GM18951 (cell line): ENCODE data around the gene PPFIBP2.

Experiments
- POLR2A ChIP-seq: IDR thresholded peaks from 4 replicates; pipeline ENCODE4 v1.6.1; 2011; ENCODE audit warnings: mild to moderate bottlenecking; ENCODE audit not compliant: insufficient read length, insufficient read depth; ENCODE audit errors: extremely low read depth
- in situ Hi-C: fragments of 300-500 bp; cut with MboI; formaldehyde crosslinking; loops from one replicate; pipeline ENCODE4 v1.12.0; 2022; ENCODE audit warnings: low sequenced_read_pairs, mixed read lengths, inconsistent platforms; ENCODE audit not compliant: unreplicated experiment

PPFIBP2 gene

DNA sequence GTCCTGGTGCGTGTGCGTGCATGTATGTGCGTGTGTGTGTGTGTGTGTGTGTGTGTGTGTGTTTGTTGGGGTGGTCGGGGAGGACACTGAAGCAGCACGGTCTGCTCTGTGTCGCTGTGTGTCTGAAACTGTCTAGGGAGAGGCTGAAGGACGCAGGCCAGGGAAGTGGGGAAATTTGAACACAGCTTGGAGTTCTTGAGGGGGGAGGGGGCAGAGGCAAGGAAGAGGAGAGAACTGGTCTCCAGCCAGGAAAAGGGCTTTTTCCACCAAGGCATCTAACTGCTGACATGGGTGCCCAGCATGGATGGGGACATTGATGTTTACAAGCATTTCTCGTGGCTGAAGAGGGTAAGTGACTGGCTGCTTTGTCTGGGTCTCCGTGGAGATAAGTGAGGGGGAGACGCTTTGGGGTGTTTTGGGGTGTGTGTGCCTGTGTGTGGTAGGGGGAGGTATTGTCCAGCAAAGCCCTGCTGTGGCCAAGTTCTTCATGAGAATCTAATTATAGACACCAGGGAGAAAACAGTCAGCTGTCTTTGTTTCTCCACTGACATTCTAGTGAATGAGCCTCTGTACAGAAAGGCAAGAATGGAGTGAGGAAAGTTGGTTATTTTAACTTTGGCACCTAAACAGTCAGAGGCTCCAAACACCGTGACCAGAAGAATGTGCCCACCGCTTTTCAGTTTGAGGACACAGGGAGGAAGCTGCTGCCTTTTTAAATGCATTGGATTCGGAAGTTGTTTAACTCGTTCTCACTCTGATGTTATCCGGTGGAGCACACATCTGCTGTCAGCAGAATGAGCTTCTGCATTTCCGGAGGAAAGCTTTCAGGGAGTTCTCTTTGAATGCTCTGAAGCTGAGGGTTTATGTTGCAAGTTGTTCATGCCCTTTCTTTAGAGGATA is 63.7 kb downstream of the PPFIBP2 start:
- in situ Hi-C loops, result no loop called here
- no peak for TF ChIP-seq POLR2A

DNA sequence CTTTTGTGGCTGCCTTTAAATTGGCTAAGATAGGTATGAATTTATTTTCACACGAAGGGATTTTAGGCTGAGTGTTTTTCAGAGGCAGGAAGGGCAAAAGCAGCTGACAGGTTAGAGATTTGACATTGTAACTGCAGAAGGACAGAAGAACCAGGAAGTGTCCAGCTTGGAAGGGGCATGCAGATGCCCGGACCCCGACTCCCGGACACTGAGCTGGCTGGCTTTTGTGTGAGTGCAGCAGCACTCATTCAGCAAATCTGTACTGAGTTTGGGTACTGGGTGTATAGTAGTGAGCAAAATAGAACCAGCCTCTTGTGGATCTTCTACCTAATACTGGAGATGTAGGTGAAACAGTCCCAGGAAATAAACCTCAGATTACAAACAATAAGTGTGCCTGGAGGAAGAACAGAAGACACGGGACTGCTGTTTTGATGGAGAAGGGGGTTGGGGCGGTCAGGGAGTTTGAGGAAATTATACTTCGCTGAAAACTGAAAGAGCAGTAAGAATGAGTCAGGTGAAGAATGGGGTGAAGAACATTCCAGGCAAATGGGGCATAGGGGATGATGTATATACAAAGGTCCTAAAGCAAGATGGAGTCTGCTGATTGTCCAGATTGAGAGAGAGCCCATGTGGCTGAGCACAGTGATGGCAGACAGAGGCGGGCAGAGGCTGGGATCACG is 64.6 kb downstream of the PPFIBP2 start:
- no peak for TF ChIP-seq POLR2A
- in situ Hi-C loops, result no loop called here

DNA sequence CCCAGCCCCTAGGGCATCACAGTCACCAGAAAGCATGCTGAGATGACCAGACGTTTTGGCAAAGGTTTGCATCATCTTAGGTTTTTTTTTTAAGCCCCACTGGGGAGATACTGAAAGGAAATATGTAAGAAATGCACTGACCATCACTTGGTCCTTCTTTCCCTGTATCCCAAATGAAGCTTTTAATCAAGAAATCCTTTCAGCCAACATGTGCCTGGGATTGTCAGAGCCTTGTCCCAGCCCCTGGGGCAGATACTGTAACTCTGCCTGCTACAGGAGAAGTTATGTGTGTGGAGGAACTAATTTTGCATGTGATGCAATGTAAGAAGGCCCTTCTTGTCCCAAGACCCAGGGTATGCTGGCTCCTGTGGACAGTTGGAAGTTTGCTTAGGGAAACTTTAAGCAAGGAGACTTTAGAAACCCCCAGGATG is 65.6 kb downstream of the PPFIBP2 start:
- in situ Hi-C loops, result no loop called here
- no peak for TF ChIP-seq POLR2A

DNA sequence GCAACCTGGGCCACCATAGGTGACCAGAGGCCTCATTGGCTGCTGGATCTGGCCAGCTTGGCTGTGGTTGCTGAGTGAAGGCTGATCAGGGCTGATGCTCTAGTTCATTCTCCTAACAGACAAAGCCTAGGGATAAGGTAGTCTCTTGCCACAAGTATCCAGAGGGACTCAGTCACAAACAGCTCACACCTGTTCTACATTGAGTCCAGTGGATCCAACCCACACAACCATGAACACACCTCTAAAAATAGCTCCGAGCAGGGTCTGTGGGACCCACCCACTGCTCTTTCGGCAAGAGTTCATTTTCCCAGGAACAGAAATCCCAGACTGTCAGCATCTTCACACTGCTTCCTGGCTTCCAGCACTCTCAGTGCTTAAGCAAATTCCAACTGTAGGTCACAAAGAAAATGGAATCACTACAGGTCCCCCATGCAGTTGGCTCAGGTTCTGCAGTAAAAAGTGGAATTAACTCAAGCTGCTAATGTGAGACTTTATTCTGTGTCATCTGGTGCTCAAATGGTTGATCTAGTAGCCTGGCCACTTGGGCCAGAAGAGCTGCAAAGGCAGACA is 67.3 kb downstream of the PPFIBP2 start:
- in situ Hi-C loops, result no loop called here

DNA sequence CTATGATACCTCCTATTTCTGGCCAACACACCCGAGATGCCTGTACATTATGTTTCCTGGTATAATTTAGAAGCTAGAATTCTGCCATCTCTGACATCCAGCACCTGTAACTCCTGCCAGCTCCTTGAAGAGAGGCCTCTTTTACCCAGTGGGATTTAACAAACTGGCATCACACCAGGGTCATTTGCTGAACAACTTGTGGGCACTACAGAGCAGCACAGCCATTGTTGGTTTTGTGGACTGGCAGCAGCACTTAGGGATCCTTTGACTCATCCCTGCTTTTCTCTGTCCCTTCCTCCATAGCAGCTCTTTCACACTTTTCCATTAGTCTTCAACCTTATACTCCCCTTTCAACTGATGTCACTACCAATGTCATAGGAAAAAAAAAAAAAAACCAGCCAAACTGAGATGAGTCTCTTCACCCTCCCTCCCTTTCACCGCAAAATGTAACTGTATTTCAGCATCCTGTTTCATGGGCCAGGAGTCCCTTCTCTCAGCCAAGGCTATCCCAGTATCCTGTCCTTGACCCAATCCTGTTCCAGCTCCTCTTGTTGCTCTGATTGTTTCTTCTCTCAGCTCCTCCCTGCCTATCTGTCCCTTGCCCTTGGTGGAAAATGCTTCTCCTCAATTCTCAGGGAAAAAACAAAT is 68.7 kb downstream of the PPFIBP2 start:
- TF ChIP-seq POLR2A, result no peak
- in situ Hi-C loops, result no loop called here

More for the DNA sequence above, 67.3 kb downstream of the PPFIBP2 start:
- TF ChIP-seq POLR2A, result no peak

DNA sequence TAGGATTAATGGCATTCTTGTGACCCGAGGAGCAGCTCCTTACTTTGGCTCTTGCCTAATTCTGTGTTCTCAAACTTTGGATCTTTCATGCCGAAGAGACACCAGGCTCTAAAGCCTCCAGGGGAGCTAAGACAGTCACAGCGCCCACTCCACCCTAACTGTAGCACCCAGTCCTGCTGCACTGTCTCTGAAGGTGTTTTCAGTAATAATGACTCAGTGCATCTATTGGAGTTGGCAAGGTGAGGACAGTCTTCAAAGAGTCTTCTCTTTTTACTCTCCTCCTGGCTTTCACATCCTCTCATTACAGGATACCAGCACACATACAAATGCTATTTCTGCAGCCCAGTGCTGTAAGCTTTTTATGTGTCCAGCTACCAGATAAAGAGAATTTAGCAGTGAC is 69.4 kb downstream of the PPFIBP2 start:
- in situ Hi-C loops, result no loop called here
- no peak for TF ChIP-seq POLR2A

DNA sequence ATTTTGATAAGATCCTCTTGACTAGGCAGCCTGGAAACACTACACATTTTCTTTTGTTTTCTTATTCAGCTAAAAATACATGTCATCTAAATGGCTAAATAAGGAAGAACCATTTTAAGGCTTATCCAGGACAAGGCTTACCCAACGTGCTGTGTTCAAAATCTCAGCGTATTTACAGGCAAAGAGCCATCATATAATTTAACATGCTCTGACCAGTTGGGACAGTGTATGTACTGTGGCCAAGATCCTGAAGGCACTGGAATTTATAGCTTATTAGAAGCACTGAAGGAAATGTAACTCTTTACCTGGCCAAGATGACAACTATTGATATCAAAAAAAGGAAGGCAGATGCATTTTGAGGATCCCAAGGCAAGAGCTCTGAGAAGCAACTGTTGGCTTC is 71.1 kb downstream of the PPFIBP2 start:
- in situ Hi-C loops, result no loop called here
- no peak for TF ChIP-seq POLR2A

DNA sequence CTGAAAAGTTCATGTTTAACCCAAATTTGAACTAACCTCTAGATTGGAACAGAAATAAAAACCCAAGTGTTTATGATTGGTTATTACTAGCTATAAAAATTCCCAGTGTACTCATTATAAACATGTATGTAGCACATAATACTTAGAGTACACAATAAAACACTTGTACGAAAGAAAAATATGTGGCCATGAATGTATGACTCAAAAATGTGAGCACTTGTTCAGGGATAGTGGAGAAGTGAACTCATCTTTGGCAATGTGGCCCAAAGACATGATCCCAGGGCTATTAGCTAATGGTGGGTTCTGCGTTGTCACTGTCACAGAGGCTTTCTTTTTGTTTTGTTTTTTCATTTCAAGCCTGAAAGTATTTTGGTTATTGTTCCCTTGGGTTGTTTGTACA is 72.0 kb downstream of the PPFIBP2 start:
- TF ChIP-seq POLR2A, result no peak
- in situ Hi-C loops, result no loop called here

DNA sequence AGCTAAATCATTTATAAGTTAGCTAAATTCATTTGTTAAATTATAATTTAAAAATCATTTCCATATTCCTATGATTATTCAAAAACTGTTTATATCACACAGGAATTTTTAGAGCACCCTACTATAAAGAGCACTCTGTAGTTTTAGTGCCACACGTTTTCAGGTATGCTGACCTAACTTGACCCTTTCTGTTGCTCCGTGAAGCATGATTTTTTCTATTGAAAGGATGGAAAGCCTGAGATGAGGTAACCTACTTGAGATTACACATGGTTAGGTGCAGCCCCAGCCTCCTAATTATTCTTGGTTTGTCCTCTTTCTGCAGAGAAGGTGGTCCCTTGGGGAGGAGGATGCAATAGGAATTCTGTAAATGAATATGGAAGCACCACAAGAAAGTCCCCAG is 72.6 kb downstream of the PPFIBP2 start:
- TF ChIP-seq POLR2A, result no peak

DNA sequence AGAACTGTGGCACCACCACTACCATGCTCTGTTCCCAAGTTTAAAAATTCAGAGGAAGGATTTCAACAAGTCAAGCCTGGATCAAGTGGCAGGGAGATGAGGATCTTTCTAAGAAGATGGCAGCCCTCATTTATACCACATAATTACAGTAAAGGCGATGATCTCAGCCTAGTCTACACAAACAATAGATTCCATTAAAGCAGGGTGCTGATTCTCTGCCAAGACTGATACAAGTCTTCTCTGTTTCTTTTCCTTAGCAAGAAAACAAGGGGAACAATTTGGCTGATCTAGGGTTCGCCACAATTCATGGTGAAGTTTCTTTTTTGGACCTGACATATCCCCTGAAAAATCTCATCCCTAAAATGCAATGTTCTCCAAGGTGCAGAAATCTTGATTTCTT is 73.9 kb downstream of the PPFIBP2 start:
- no peak for TF ChIP-seq POLR2A
- in situ Hi-C loops, result no loop called here

More for the DNA sequence above, 72.6 kb downstream of the PPFIBP2 start:
- in situ Hi-C loops, result no loop called here

DNA sequence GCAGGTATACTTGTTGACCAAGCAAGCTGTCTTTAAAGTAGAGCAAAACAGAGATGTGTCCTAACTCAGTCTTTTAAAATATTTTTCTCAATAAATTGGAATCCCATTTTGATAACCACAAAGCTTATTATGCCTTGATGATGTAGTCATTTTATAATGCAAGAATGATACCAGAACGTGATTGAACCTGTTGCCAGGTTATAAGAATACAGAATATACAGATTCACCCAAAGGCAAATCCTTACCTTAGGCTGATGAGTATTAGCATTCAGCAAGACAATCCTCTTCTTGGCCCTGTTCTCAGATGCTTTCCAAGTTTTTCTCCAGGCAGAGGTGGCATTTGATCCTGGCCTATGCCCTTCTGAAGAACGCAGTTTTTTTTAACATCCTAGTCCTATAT is 76.1 kb downstream of the PPFIBP2 start:
- TF ChIP-seq POLR2A, result no peak
- in situ Hi-C loops, result no loop called here

DNA sequence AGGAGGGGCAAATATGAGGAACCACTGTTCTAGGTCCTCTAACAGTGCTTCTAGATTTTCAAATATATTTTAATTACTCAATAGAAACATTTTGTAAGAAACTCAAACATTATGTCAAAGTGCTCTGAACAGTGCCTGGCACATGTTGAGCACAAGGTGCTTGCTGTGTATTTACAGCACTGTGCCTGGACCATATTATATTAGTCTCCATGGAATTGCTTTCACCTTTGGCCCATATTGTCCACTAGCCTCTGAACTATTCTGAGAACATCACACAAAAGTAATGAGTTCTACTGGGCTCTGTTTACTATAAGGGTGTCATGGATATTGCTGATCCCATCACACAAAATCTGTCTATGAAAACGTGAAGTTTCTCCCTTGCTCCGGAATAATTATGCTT is 76.7 kb downstream of the PPFIBP2 start:
- in situ Hi-C loops, result no loop called here
- TF ChIP-seq POLR2A, result no peak

DNA sequence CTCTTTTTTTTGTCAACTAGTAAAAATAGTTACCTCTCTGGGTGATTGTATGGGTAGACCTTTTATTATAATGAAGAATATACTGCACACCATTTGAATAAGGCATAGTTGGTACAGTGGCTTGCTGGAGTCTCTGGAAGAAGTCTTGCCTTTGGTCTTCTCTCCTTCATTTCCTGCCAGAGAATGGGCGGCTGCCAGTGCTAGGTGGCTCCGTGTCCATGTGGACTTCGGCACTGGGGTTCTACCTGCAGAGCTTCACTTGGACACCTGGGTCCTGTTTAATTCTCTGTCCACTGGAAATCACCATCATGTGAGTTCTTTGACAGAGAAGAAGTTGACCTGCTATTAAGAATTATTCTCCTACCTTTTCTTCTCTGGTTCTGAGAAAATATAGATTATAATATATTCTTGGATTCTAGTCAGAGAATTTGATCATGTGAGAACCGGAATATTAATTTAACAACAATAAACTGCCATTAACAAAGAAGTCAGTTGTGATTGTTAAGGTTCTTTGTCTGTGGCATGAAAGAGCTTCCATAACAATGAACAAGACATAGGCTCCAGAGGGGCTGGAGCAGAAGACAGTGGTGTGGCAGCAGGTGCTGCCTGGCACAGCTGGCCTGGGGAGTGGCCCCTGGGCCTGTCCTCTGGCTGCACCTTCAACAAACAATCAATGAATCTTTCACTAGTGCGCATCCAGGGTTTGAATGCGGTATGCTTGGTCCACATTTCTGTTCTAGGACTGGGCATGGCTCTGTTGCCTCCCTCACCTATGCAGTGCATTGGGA is 77.5 kb downstream of the PPFIBP2 start:
- in situ Hi-C loops, result no loop called here
- TF ChIP-seq POLR2A, result no peak

DNA sequence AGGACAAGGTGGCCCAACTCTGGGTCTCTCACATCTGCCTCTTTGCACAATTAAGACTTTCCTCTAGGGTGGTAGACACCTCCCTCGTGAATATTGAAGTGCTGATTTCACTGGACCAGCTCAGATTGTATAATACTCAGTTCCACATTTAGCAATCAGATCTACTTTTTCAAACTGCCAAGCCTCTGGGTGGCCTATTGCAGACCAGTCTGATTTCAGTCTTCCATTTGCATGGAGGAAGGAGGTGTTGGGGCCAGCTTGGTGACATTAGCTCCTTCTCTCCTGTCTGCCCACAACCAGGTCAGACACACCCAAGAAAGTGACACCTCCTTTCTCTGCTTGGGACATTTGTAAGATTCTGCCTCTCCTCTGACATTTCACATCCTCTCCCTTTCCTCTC is 78.2 kb downstream of the PPFIBP2 start:
- in situ Hi-C loops, result no loop called here
- TF ChIP-seq POLR2A, result no peak
